Activated B cell treated with CpG ODN at 0.5 μM for 24 hours (primary cell): ENCODE measurements around the gene NOX5. TPM values are rescaled to one million over a fixed set of nuclear protein-coding genes. Genes with fewer than 3 reads are reported as not detected.

ENCODE experiments used
- ATAC-seq: fragments of 200-7000 bp; cut with Tn5 transposase; one replicate; pipeline ENCODE4 v1.10.0; 2021; ENCODE audit warnings: low read depth, mild to moderate bottlenecking, moderate library complexity
- CTCF ChIA-PET: fragments of 350-600 bp; sonication (Branson Sonifier 250); formaldehyde crosslinking; loops from one replicate; lab custom pipeline; 2021; ENCODE audit warnings: antibody characterized with exemption; lab: Charles Lee
- POLR2A ChIA-PET: fragments of 350-600 bp; sonication (Branson Sonifier 250); formaldehyde crosslinking; loops from one replicate; lab custom pipeline; 2021; ENCODE audit warnings: antibody characterized with exemption; lab: Charles Lee
- DNase-seq: peaks from one replicate; pipeline ENCODE4 v3.0.0; 2022
- H3K27ac Mint-ChIP-seq: one replicate; pipeline ENCODE4 v1.8.0; 2020; ENCODE audit warnings: mixed read lengths
- H3K27me3 Mint-ChIP-seq: one replicate; pipeline ENCODE4 v1.8.0; 2021; ENCODE audit warnings: mixed read lengths
- H3K36me3 Mint-ChIP-seq: one replicate; pipeline ENCODE4 v1.8.0; 2021; ENCODE audit warnings: low read depth, mixed read lengths
- H3K4me1 Mint-ChIP-seq: one replicate; pipeline ENCODE4 v1.8.0; 2021; ENCODE audit warnings: mixed read lengths
- H3K4me3 Mint-ChIP-seq: one replicate; pipeline ENCODE4 v1.8.0; 2020; ENCODE audit warnings: mild to moderate bottlenecking, mixed read lengths
- H3K9me3 Mint-ChIP-seq: one replicate; pipeline ENCODE4 v1.8.0; 2020; ENCODE audit warnings: mixed read lengths
- CTCF ChIP-seq: fragments of 200-600 bp; IDR thresholded peaks from one replicate; pipeline ENCODE4 v1.8.0; 2022; ENCODE audit warnings: antibody characterized with exemption, mild to moderate bottlenecking
- intact Hi-C: fragments of 100-400 bp; cut with micrococcal nuclease; formaldehyde crosslinking; loops from one replicate; pipeline ENCODE4 v1.15.1; 2024
- total RNA-seq: library from RNA; stranded (reverse); gene quantifications from 2 replicates; pipeline ENCODE4 v1.2.3, GENCODE V29; 2022

Gene NOX5
- total RNA-seq, 1 donor from 2014 or later: 0.09 TPM

- Mint-ChIP-seq H3K36me3 (no peaks in the 10 kb centered on the region), H3K9me3 (no peaks in the 10 kb centered on the region), H3K27ac (no peak overlapping the region), H3K4me1 (no peaks in the 10 kb centered on the region), H3K4me3 (no peak overlapping the region), H3K27me3 (peaks cover 16% of the 10 kb centered on the region)
- no peak for ATAC-seq
- ChIA-PET CTCF (no interaction called here), POLR2A (no interaction called here)
- DNase-seq: no peak
- intact Hi-C loops: no loop called here
- no peak for TF ChIP-seq CTCF
Observed at GRCh38 chr15:69049976-69050375, 35.5 kb downstream of the NOX5 start.

- Mint-ChIP-seq H3K9me3 (no peaks in the 10 kb centered on the region), H3K36me3 (no peaks in the 10 kb centered on the region), H3K27me3 (peaks cover 21% of the 10 kb centered on the region), H3K27ac (no peak overlapping the region), H3K4me3 (no peak overlapping the region), H3K4me1 (peaks cover 7% of the 10 kb centered on the region)
- POLR2A ChIA-PET: no interaction called here
- DNase-seq (no peak), ATAC-seq (no peak)
- CTCF ChIA-PET: no interaction called here
- intact Hi-C loops: loop anchor here (5.0 kb wide), 1 partner anchor 412 kb away; no protein-coding TSS in a partner anchor
- no peak for TF ChIP-seq CTCF
Observed at GRCh38 chr15:69055251-69055650, 40.8 kb downstream of the NOX5 start.

- TF ChIP-seq CTCF: no peak
- ChIA-PET POLR2A (interaction anchor here (0.9 kb wide), 1 partner anchor 12 kb away, joined by 3 read pairs; no protein-coding TSS in a partner anchor), CTCF (no interaction called here)
- peaks cover 17% of the 10 kb centered on the region for H3K27me3 Mint-ChIP-seq
- no peaks in the 10 kb centered on the region for H3K36me3 Mint-ChIP-seq
- intact Hi-C loops: loop anchor here (5.0 kb wide), 1 partner anchor 411 kb away; no protein-coding TSS in a partner anchor
- no peaks in the 10 kb centered on the region for H3K9me3 Mint-ChIP-seq
- H3K27ac Mint-ChIP-seq: no peak overlapping the region
- H3K4me1 Mint-ChIP-seq: peaks cover 13% of the 10 kb centered on the region
- DNase-seq (no peak), ATAC-seq (no peak)
- H3K4me3 Mint-ChIP-seq: no peak overlapping the region
Observed at GRCh38 chr15:69056365-69056764, 41.9 kb downstream of the NOX5 start.

- H3K4me1 Mint-ChIP-seq: peaks cover 13% of the 10 kb centered on the region
- H3K27ac Mint-ChIP-seq: no peak overlapping the region
- no peaks in the 10 kb centered on the region for H3K9me3 Mint-ChIP-seq
- ChIA-PET CTCF (interaction anchor here (0.7 to 1.8 kb wide), 6 partner anchors 9 to 1663 kb away, joined by 3 to 7 read pairs (median 4); no protein-coding TSS in a partner anchor), POLR2A (no interaction called here)
- ATAC-seq (peak; percentile 25), DNase-seq (peak; percentile 32)
- no peak overlapping the region for H3K4me3 Mint-ChIP-seq
- intact Hi-C loops: loop anchor here (5.0 kb wide), 1 partner anchor 408 kb away; no protein-coding TSS in a partner anchor
- TF ChIP-seq CTCF: no peak
- peaks cover 12% of the 10 kb centered on the region for H3K27me3 Mint-ChIP-seq
- H3K36me3 Mint-ChIP-seq: no peaks in the 10 kb centered on the region
Observed at GRCh38 chr15:69058830-69059556, 44.5 kb downstream of the NOX5 start.

GRCh38 chr15:69059557-69059943 is 45.1 kb downstream of the NOX5 start:
- H3K27me3 Mint-ChIP-seq: peaks cover 12% of the 10 kb centered on the region
- intact Hi-C loops: loop anchor here (5.0 kb wide), 1 partner anchor 408 kb away; no protein-coding TSS in a partner anchor
- ChIA-PET CTCF (interaction anchor here (0.7 to 1.8 kb wide), 6 partner anchors 9 to 1663 kb away, joined by 3 to 7 read pairs (median 4); no protein-coding TSS in a partner anchor), POLR2A (interaction anchor here (0.5 kb wide), 1 partner anchor 475 kb away, joined by 3 read pairs; no protein-coding TSS in a partner anchor)
- peaks cover 13% of the 10 kb centered on the region for H3K4me1 Mint-ChIP-seq
- no peak overlapping the region for H3K27ac Mint-ChIP-seq
- H3K4me3 Mint-ChIP-seq: no peak overlapping the region
- DNase-seq: no peak
- no peaks in the 10 kb centered on the region for H3K9me3 Mint-ChIP-seq
- TF ChIP-seq CTCF: no peak
- ATAC-seq: no peak
- H3K36me3 Mint-ChIP-seq: no peaks in the 10 kb centered on the region
